GM23338 (cell line): Measurements from ENCODE around the gene SLC37A1.

Experiments used
- EZH2 ChIP-seq: fragments of 200-600 bp; sonication (generic); IDR thresholded peaks from one replicate; pipeline ENCODE4 v1.8.0; 2017; ENCODE audit warnings: antibody characterized with exemption, mild to moderate bottlenecking, low read depth; ENCODE audit not compliant: unreplicated experiment
- TF ChIP-seq, protein P1 (sequence below), 2 experiments: fragments of 200-600 bp in 1 of 2; sonication (generic) in 1 of 2; conservative IDR thresholded peaks; 2 replicates each; pipeline versions ENCODE4 v1.5.1 to v1.6.1; 2016 to 2017; ENCODE audit warnings: antibody characterized with exemption in 2 of 2, low read depth in 2 of 2, mild to moderate bottlenecking in 2 of 2, moderate library complexity in 1 of 2
- TF ChIP-seq, protein P2 (sequence below): IDR thresholded peaks from one replicate; pipeline ENCODE4 v1.6.1; 2018; ENCODE audit warnings: antibody characterized with exemption; ENCODE audit not compliant: unreplicated experiment

DNA sequence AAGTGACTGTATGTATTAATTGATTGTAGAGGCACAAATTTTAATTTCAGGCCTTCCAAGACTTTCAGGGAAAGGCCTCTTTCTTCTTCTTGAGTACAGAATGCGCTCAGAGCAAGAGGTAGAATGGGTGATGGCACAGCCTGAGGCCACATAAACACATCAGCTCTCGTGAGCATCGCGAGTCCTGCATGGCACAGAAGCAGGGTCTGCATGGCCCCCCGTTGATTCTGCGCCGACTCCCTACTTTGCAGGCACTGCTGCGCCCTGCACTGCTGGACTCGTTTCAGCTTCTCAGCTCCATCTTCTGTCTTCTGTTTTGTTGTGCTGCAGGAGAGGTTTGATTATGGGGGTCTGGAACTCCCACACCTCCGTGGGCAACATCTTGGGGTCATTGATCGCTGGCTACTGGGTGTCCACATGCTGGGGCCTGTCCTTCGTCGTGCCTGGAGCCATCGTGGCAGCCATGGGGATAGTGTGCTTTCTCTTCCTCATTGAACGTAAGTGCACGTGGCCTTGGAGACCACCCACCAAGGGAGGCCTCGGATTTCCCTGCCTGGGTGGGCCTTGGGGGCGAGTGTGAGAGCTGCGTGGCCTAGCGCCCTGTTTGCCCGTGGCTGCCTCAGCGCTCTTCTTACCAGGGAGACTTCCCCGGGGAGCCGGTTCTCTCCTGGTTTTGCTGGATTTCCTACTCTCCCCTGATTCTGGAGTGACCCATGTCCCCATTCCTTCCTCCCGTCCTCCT, 29.6 kb downstream of the SLC37A1 start:
- TF ChIP-seq, protein P1, sequence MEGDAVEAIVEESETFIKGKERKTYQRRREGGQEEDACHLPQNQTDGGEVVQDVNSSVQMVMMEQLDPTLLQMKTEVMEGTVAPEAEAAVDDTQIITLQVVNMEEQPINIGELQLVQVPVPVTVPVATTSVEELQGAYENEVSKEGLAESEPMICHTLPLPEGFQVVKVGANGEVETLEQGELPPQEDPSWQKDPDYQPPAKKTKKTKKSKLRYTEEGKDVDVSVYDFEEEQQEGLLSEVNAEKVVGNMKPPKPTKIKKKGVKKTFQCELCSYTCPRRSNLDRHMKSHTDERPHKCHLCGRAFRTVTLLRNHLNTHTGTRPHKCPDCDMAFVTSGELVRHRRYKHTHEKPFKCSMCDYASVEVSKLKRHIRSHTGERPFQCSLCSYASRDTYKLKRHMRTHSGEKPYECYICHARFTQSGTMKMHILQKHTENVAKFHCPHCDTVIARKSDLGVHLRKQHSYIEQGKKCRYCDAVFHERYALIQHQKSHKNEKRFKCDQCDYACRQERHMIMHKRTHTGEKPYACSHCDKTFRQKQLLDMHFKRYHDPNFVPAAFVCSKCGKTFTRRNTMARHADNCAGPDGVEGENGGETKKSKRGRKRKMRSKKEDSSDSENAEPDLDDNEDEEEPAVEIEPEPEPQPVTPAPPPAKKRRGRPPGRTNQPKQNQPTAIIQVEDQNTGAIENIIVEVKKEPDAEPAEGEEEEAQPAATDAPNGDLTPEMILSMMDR (conservative IDR thresholded peaks at IDR 0.05; ENCODE audit: low read depth in 2 of 2) = no peak
- TF ChIP-seq EZH2 = no peak
- TF ChIP-seq, protein P2, sequence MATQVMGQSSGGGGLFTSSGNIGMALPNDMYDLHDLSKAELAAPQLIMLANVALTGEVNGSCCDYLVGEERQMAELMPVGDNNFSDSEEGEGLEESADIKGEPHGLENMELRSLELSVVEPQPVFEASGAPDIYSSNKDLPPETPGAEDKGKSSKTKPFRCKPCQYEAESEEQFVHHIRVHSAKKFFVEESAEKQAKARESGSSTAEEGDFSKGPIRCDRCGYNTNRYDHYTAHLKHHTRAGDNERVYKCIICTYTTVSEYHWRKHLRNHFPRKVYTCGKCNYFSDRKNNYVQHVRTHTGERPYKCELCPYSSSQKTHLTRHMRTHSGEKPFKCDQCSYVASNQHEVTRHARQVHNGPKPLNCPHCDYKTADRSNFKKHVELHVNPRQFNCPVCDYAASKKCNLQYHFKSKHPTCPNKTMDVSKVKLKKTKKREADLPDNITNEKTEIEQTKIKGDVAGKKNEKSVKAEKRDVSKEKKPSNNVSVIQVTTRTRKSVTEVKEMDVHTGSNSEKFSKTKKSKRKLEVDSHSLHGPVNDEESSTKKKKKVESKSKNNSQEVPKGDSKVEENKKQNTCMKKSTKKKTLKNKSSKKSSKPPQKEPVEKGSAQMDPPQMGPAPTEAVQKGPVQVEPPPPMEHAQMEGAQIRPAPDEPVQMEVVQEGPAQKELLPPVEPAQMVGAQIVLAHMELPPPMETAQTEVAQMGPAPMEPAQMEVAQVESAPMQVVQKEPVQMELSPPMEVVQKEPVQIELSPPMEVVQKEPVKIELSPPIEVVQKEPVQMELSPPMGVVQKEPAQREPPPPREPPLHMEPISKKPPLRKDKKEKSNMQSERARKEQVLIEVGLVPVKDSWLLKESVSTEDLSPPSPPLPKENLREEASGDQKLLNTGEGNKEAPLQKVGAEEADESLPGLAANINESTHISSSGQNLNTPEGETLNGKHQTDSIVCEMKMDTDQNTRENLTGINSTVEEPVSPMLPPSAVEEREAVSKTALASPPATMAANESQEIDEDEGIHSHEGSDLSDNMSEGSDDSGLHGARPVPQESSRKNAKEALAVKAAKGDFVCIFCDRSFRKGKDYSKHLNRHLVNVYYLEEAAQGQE = no peak
